ENCODE results near the gene ARHGEF12.
"Not testable (repeated sequence)": the region's sequence is repeated elsewhere in the genome, so short reads cannot be mapped to it uniquely, and the experiment has no call there.

The ARHGEF12 gene

GRCh38 chr11:120500414-120501071 lies 164.3 kb downstream of the ARHGEF12 start:
- DNase-seq: no peak

GRCh38 chr11:120501440-120501839 lies 165.2 kb downstream of the ARHGEF12 start:
- DNase-seq: no peak

- no peak for DNase-seq
Observed at GRCh38 chr11:120501976-120502755, 166.0 kb downstream of the ARHGEF12 start.

GRCh38 chr11:120503529-120503928 lies 167.3 kb downstream of the ARHGEF12 start:
- not testable (repeated sequence) for DNase-seq

GRCh38 chr11:120505801-120506425 lies 169.7 kb downstream of the ARHGEF12 start:
- no peak for DNase-seq

- no peak for DNase-seq
Observed at GRCh38 chr11:120509346-120510053, 173.3 kb downstream of the ARHGEF12 start.

- DNase-seq: no peak
Observed at GRCh38 chr11:120510406-120511115, 174.3 kb downstream of the ARHGEF12 start.

- peak in 13 of 14 donors; percentile 5 to 84 (median 53) for DNase-seq
Observed at GRCh38 chr11:120511116-120511819, 175.1 kb downstream of the ARHGEF12 start, which contains the start of gene GRIK4. TSS of gene GRIK4 (plus strand) at chr11:120511748. CDS start at chr11:120660319, 148,571 bp downstream.

GRCh38 chr11:120511820-120512738 lies 175.9 kb downstream of the ARHGEF12 start:
- DNase-seq: no peak

GRCh38 chr11:120512739-120513435 lies 176.7 kb downstream of the ARHGEF12 start:
- DNase-seq: peak in 3 of 14 donors; percentile 29 to 42 (median 39)

- DNase-seq: no peak
Observed at GRCh38 chr11:120513436-120514315, 177.5 kb downstream of the ARHGEF12 start.

GRCh38 chr11:120514541-120515121 lies 178.4 kb downstream of the ARHGEF12 start:
- DNase-seq: no peak

GRCh38 chr11:120515186-120515723 lies 179.0 kb downstream of the ARHGEF12 start:
- DNase-seq: no peak

GRCh38 chr11:120516461-120517389 lies 180.5 kb downstream of the ARHGEF12 start:
- DNase-seq: no peak

- DNase-seq: no peak
Observed at GRCh38 chr11:120517390-120517761, 181.2 kb downstream of the ARHGEF12 start.

GRCh38 chr11:120517801-120518291 lies 181.6 kb downstream of the ARHGEF12 start:
- DNase-seq: no peak
